ENCODE results near the gene ZNF189. TPM values are rescaled to one million over a fixed set of nuclear protein-coding genes. Genes with fewer than 3 reads are reported as not detected.

Gene ZNF189
- total and polyA plus RNA-seq, 2 donors (not counting 3 experiments of a cell fraction or from before 2014, with no cell fraction given): 3.3 to 14.6 TPM

GRCh38 chr9:101442736-101443135 lies 44.1 kb downstream of the ZNF189 start:
- no peaks in the 10 kb centered on the region for H3K4me1 ChIP-seq (ENCODE audit: control insufficient read depth, extremely low read depth, insufficient read depth, low read length)
- dilution Hi-C loops (cut with MboI; ENCODE audit: extremely low pct_ligation_motif_present, low sequenced_read_pairs): no loop called here
- H3K27me3 ChIP-seq (ENCODE audit: control insufficient read depth in 2 of 2, insufficient read depth in 2 of 2, low read length in 2 of 2): peaks cover 3 to 6% of the 10 kb centered on the region in 2 experiments
- no peaks in the 10 kb centered on the region for H3K36me3 ChIP-seq (ENCODE audit: control insufficient read depth in 2 of 2, extremely low read depth in 1 of 2, insufficient read depth in 2 of 2, low read length in 2 of 2)
- no peak for DNase-seq (ENCODE audit: low read depth, low spot score)
- BruUV-seq (replicated peaks): no TSS peak
- no peak overlapping the region for H3K27ac ChIP-seq (ENCODE audit: insufficient read depth, low read depth, low read length)
- ChIA-PET POLR2A (no interaction called here), CTCF (no interaction called here)
- no peak overlapping the region for H3K9ac ChIP-seq (replicated peaks; ENCODE audit: extremely low read depth, insufficient read depth, low read length)
- TF ChIP-seq MYC (IDR thresholded peaks at IDR 0.05; ENCODE audit: low read depth, low read length) (no peak), FOS (IDR thresholded peaks at IDR 0.05; ENCODE audit: borderline replicate concordance, insufficient read depth, low read length) (no peak), EZH2 (IDR thresholded peaks at IDR 0.05; ENCODE audit: borderline replicate concordance, low read depth, low read length, severe bottlenecking) (no peak), CTCF (IDR thresholded peaks at IDR 0.05; ENCODE audit: extremely low read depth in 1 of 2, insufficient read depth in 1 of 2, low read depth in 1 of 2, low read length in 2 of 2) (no peak), JUN (IDR thresholded peaks at IDR 0.05; ENCODE audit: borderline replicate concordance, insufficient read depth, insufficient read length, low read depth) (no peak), POLR2AphosphoS5 (IDR thresholded peaks at IDR 0.05; ENCODE audit: insufficient read depth, low read depth, low read length) (no peak), GATA2 (IDR thresholded peaks at IDR 0.05; ENCODE audit: insufficient read depth, insufficient read length, low read depth, low read length) (no peak), POLR2A (IDR thresholded peaks at IDR 0.05; ENCODE audit: low read depth, low read length) (no peak)
- TF ChIP-seq, protein P1, sequence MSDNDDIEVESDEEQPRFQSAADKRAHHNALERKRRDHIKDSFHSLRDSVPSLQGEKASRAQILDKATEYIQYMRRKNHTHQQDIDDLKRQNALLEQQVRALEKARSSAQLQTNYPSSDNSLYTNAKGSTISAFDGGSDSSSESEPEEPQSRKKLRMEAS (IDR thresholded peaks at IDR 0.05; ENCODE audit: insufficient read depth, insufficient read length): no peak
- no peak overlapping the region for H3K4me2 ChIP-seq (ENCODE audit: insufficient read depth, low read length)
- intact Hi-C loops (cut with micrococcal nuclease): no loop called here
- no peak overlapping the region for H3K4me3 ChIP-seq (replicated peaks in 1 of 3; ENCODE audit: insufficient read depth in 1 of 3, low read depth in 1 of 3, low read length in 3 of 3)
- H3K9me3 ChIP-seq (replicated peaks; ENCODE audit: control insufficient read depth, insufficient read depth, low read length): no peaks in the 10 kb centered on the region
- no peak for FAIRE-seq
- no peaks in the 10 kb centered on the region for H3K79me2 ChIP-seq (ENCODE audit: control insufficient read depth, insufficient read depth, low read length)
- no peak overlapping the region for H2AFZ ChIP-seq (ENCODE audit: low read depth, low read length)
- no peaks in the 10 kb centered on the region for H3K9me1 ChIP-seq (replicated peaks; ENCODE audit: control insufficient read depth, extremely low read depth, insufficient read depth, low read length)
- no peaks in the 10 kb centered on the region for H4K20me1 ChIP-seq (replicated peaks; ENCODE audit: control insufficient read depth, extremely low read depth, insufficient read depth, low read length)

Measured in endothelial cell of umbilical vein (primary cell).